Hematopoietic multipotent progenitor cell treated with erythropoietin and hydrocortisone succinate and interleukin-3 and kit ligand, for 4 days (in vitro differentiated cells): ENCODE data around the gene BGN.

ENCODE experiments used
- DNase-seq: peaks from one replicate; pipeline ENCODE4 v3.0.0-alpha.2; 2015

The BGN gene

DNA sequence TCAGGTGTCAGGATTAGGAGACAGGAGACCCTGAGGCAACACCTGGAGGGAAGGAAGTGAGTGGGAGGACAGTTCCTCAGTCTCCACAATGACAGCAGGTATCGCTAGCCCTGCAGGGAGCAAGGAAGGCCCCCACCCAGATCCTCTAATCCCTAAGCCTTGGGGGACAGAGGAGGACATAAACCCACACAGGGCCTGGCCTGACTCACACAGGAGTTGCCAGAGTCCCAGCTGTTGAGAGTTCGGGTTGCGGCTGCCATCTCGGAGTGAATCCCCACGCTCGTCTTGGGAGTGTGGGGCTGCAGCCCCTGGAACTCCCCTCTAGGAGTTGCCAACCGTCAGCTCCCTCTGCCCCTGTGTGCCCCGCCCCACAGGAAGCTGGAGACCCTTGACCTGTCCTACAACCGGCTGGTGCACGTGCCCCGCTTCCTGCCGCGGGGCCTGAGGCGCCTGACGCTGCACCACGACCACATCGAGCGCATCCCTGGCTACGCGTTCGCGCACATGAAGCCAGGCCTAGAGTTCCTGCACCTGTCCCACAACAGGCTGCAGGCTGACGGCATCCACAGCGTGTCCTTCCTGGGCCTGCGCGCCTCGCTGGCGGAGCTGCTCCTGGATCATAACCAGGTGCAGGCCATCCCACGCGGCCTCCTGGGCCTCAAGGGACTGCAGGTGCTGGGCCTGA, 9.2 kb upstream of the BGN start:
- no peak for DNase-seq

DNA sequence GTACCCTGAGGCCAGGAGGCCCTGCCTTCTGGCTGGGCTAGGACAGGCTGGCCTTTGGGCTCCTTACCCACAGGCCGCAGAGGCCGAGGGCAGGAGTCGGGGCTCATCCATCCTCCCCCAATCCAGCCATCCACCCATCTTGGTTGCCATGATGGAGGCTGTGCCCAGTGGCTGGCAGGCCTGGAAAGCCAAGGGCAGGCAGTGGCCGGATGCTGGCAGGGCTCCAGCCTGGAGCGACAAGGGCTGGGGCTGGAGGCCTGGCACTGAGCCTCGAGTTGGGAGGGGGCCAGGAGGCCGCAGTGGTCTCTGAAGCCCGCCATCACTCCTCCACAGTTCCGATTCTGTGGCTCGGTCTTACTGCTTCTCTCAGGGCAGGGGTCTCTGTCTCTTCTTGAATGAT, 8.6 kb upstream of the BGN start:
- no peak for DNase-seq

DNA sequence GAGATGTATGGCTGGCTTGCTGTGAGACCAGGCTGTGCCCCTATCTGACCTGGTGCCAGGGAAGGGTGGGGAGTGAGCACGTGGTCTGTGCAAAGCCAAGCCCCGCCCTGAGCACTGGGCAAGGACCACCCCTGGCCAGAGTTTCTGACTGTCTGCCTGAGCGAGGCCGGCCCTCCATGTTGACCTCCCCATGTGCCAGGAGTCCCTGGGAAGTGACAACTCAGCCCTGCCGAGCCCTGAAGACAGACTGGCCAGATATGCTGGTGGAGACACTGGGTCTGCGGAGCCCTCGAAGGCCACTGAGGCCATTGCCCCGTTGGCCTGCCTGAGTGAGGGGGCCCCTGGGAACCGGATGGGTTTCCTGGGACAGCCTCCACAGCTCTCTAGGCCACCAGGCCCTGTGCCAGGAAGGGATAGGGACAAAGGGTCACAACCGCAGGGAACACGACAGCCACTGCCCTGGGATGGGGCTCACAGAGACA, 7.1 kb upstream of the BGN start:
- DNase-seq, result no peak

DNA sequence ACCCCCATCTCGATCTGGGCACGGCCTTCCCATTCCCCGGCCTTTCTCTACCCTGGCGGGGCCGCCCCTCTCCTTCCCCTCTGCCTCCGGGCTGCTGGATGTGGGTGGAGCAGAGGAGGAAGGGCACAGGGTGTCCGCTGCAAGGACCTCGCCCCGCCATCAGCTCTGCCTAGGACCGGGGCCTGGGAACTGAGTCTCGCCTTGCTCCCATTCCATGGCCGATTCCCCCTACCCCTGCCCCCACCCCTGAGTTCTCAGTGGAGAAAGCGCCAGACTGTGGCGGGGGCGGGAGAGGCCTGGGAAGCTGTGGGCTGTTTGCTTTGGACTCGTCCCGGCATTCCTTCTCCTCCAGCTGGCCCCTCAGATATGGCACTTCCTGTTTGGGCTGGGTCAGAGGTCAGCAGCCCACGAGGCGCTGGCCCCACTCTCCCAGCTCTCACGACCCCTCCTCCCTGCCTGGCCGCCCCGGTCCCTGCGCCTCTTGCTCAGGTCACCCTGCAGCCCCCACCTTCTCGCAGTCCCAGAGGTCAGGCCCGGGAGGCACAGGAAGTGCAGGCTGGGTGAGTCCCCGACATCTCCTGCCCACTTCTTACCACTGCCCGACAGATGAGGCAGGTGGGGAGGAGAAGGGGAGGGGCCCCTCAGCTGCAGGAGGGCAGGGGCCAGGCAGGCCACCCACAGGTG, 6.4 kb upstream of the BGN start:
- no peak for DNase-seq

DNA sequence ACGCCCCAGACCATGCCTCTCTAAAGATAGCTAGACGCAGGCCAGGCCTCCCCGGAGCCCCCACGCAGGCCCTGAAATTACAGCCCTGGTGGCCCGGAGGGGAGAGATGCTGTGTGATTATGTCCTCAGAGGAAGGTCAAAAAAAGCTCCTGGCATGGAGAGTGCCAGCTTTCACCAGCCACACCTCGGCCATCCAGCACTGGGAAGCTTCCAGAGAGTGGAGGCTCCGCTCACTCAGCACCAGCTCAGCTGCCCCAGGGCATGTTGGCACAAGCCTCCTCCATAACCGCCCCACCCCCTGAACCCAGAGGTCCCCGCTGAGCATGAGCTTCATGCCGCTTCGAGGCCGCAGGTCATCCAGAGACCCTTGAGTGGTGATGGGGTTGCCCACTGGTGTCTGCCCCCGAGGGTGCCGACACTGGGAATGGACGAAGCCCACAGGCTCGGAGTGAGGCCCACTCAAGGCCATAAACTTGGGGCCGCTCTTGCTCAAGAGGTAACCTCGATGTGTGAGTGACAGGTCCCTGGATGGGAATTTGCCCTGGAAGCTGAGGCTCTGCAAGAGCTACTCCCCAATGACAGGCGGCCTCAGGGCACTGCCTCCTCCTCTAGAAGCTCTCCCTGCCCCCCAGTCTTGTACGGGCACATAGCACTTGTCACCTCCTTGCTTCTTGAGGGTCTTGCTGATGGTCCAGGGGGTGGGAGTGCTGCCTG, 4.4 kb upstream of the BGN start:
- DNase-seq, result no peak

DNA sequence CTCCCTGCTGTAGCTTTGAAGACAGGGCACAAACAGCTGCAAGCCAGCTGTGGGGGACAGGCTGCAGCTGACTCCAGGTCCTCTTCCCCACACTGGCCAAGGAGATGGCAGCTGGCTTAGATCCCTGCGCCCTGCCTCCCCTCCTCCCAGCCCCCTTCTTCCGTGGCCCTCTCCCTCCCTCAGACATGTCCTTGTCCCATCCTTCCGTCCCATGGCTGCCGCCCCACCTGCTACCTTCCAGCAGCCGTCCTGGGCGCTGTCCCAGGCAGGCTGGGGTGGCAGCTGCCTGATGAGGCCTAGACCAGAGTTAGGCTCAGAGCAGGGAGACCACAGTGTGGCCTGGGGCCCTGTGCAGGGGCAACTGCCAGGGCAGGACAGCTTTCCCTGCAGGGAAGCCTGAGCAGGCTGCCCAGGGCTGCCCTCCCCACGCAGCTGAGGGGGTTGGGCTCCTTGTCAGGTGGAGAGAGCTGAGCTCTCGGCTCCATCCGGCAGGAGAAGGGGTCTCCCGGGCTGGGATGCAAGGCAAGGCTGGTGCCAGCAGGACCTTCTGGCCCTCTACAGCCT, 3.3 kb upstream of the BGN start:
- no peak for DNase-seq

DNA sequence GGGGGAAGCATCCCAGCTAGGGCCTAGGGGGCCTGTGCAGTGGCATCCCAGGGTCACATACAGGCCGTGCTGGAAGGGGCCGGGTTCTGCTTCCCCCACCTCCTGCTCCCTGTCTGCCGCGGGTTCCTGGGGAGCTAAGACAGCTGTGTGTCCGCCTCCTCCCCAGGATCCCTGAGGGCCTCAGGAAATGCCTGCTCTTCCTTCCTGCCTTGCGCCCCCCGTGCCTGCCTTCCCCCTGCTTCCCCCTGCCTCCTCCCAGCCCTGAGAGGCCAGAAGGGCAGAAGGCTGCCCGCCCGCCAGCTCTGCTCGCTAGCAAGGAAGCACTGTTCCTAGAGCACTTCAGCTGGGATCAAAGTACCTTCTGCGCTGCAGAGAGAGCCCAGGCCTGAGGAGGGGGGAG, 2.9 kb upstream of the BGN start:
- DNase-seq, result no peak

DNA sequence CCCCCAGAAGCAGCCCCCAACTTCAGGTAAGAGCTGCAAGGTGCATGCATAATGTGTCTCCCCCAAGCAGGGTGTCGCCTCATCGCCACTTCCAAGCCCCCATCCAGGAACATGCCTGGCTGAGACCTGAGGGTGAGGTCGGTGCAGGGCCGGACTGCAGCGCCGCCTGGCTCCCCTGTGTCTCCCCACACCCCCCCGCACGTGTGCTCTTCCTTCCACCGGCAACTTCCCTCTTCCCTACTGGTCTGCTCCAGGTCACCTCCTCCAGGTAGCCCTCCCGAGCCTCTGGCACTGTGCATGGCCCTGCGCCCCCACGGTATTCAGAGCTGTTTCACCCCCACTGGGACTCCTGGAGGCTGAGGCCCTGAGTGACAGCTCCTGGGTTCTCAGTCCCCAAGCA, 2.2 kb upstream of the BGN start:
- DNase-seq, result no peak

DNA sequence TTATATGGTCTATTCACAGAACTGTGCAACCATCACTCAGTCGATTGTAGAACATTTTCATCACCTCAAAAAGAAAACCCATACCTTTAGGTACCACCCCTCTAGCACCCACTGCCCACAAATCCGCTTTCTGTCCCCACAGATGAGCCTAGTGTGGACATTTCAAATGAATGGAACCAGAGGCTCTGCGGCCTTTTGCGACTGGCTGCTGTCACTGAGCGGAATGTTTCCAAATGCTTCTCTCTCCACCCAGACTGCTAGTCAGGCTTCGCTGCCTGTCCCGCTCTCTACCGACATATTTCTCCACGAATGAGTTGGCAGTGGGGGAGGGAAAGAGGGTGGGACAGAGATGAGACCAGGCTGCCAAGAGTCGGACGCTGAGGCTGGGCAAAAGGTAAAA, 1.7 kb upstream of the BGN start:
- DNase-seq, result no peak

DNA sequence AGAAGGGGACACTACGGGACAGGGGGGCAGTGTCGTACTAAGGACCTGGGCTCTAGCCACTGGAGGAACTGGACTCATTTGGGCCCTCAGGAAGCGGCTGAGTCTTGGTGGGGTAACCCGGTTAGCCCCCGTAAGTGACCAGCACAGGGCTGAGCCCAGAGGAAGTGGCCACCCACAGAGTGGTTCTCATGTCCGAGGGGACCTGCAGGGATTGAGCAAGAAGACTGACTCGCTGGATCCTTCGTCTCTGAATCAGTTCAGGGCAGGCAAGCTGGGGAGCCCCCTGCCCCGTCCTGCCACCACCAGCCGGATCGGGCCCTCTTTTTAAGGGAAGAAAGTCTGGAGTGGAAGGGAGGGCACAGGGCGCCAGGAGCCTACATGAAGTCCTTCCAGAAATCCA, 719 bp upstream of the BGN start:
- no peak for DNase-seq

DNA sequence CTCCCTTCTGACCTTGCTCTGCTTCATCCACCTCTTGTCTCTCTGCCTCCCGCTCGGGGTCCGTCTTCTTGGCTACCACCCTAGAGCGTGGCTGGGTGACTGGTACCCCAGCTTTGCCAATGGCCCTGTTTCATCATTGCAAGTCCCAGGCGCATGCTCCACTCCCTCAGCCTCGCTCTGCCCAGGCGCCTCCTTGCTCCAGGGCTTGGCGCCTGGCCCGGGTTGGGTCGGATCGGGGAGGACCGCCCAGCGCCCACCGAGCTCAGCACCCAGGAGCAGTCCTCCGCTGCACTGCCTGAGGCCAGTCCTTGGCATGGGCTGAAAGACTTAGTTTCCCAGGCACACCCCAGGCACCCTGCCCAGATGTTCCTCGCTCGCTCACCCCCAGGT, 577 bp downstream of the BGN start:
- DNase-seq, result no peak

DNA sequence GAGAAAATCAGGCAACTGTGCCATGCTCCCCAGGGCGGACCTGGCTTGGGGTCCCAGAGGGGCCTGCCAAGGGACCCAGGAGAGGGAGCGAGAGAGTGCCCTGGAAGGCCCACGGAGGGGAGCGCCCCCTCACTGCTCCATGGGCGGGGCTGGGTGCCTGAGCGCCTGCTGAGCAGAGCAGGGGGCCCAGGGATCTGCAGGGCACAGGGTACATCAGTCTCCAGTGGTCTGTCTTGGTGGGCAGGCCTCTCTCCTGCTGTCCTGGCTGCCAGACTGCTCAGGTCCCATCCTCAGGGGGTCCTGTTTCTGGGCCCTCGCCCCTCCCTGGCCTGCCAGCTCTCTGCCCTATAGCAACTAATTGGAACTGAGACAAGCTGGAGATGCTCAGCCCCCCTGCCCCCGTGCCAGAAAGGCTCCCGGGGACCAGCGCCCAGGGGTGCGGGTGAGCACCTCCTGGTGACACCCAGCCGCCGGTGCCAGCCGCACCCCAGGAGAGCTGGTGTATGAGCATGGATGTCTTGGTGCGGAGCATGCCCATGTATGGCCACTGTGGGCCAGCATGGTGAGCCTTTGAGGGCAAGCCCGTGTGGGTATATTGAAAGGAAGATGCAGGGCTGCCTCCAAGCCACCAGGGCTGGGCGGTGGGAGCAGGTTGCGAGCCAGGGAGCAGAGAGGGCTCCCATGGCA, 1.3 kb downstream of the BGN start:
- DNase-seq, result no peak

DNA sequence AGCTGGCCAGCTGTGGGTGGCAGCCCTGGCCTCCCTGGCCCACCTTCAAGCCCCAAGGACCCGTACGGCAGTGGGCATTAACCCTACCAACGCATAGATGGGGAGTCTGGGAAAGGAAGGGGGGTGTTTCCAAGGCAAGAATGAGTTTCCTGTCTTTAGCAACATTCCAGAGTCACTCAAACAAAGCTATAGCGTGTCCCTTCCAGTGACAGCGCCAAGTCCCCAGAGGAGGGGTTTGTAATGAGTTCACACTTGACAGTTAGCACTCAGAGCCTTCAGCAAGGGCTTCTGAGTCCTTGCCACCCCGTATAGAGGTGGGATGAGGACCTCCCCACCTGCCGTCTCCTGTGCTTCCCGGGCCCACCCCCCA, 1.8 kb downstream of the BGN start:
- no peak for DNase-seq

DNA sequence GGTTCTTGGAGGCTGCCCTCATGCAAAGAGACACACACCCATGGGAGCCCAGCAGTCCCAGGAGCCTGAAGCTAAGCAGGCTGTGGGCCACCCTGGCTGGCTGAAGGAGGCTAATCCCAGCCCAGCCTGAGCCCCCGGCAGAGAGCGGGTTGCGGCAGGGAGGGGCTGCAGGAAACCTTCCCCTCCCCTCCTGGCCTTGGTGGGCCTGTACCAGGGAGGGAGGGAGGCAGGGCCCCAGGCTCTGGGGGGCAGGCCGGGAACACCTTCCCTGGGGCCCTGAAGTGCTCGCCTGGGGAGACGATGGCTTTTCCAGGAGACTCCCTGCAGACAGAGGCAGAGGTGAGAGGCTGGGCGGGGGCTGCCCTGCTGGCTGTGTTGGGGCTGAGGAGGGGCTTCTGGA, 3.7 kb downstream of the BGN start:
- no peak for DNase-seq

DNA sequence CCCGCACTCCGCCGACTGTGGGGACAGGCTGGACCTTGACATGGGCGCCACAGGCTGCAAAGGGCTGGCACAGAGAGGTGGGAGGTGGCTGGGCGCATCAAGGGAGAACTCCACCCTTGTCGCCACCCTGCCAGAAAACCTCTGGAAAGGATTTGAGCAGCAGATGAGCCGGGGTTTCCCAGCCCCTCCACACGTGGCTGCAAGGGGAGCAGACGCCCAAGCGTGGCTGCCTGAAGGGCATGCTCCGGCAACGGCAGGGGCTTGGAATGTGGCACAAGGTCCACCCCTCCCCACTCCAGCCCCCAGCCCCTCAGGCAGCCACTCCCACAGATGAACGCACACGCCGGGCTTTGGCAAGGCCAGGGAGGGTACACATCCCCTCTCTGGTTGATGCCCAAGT, 4.6 kb downstream of the BGN start:
- DNase-seq, result no peak

DNA sequence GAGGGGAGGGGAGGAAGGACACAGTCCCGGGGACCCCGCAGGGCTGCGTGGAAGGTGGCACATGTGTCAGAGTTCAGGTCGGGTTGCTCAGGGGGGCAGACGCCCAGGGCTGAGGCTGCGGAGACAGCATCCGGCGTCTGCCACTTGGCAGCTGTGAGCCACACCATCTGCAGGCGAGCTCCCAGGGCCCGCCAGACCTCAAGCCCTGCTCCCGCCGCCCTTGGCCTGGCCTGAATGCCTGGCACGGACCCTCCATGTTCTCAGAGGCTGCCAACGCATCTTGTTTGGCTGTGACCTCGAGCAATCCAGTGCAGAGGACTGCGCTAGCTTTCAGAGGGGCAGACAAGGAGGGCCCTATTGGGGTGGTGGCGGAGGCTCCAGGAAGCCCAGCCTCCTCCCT, 5.1 kb downstream of the BGN start:
- no peak for DNase-seq

DNA sequence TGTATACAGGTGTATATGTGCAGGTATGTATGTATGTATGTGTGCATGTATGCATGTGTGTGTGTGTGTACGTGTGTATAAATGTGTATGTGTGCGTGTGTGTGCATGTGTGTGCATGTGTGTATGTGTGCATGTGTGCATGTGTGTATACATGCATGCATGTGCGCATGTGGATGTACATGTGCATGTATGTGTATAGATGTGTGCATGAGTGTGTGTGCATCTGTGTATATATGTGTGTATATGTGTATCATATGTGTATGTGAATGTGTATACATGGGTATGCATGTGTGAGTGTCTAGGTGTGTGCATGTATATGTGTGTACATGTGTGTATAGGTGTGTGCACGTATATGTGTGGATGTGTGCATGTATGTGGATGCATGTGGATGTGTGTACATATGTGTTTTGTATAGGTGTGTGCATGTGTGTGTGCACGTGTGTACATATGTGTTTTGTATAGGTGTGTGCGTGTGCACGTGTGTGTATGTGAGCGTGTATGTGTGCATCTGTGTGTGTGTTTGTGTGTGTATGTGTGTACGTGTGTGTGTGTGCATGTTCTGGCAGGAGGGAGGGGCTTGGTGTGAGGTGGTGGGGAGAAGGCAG, 6.0 kb downstream of the BGN start:
- DNase-seq, result no peak

DNA sequence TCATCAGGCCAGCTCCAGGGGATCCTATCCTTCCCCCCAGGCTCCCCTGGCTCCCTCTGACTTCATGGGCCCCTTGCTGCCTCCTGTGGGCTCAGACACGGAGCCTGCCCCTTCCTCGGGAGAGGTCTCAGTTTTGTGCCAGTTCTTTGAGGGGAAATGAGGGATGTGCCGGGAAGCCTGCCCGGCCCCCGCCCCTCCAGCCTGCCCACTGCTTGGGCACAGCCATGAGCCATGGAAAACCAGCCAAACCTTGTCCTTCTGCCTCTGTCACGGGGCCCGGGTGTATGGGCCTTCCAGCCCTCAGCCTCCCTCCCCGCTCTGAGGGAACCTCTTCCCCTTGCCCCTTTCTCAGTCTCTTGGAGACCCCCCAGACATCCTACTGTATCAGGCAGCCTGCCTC, 6.8 kb downstream of the BGN start:
- no peak for DNase-seq

DNA sequence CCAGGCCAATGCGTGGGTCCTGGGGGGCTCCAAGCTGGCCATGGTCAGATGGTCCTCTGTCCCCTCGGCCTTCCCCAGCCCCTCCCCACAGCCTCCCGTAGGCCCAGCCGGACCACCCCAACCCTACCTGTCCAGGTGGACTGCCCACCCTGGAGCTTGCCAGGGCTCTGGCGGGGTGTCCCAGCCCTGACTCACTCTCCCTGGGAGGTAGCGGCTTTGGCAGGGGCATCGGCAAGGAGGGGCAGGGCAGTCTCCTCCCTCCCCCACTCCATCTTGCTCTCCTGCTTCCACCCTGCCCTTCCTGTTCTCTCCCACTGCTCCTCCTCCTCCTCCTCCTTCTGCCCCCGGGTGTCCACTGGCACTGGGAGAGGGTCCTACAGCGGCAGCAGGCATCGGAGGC, 7.4 kb downstream of the BGN start:
- no peak for DNase-seq

DNA sequence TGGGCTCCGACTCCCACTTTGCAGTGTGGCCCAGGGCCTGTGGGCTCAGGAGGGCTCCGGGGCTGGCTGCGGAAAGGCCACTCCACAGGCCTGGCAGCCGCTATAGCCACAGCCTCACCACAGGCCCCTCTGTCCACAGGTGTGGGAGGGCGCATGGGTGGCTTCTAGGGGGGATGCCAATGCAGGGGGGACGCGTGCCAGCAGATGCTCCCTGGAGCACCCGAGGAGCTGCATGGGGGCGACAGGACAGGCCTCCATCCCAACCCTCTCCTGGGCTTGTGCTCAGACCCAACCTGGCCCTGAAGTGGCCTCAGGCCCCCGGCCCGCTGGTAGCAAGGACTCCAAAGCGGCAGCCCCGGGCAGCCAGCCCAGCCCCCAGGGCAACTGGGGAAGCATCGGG, 8.0 kb downstream of the BGN start:
- no peak for DNase-seq

DNA sequence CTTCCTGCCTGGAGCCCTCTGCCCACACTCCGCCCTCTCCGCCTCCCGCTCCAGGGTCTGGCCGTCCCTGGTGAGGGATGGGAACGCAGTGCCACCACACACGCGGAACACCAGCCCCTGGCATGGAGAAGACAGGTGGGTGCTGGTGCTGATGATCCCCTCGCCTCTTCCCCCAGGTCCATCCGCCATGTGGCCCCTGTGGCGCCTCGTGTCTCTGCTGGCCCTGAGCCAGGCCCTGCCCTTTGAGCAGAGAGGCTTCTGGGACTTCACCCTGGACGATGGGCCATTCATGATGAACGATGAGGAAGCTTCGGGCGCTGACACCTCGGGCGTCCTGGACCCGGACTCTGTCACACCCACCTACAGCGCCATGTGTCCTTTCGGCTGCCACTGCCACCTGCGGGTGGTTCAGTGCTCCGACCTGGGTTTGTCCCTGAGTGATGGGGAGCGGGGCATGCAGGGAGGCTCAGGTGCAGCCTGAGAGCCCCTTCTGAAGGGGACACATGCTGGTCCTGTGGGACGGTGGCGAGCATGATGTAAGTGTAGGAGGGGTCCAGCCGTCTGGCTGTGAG, 9.8 kb downstream of the BGN start:
- DNase-seq, result no peak

DNA sequence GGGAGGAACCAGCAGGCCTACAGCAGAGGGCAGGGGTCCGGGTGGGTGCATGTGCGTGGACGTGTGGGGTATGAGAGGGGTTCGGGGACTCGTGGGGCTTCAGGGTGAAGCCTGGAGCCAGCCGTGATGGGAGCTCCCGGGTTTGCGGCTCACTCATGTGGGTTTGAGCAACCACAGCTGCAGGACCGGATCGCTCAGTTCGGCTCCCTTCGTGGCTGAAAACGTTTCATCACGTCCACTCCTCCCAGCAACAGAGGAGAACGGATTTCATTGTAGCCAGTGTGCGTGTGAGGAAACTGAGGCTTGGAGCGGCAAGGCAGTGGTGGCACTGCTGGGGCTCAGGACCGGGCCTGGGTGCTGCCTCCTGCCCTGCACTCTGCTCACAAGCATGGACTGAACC, 10.6 kb downstream of the BGN start:
- no peak for DNase-seq
